Loucy (cell line): Measurements from ENCODE around the gene SIK3.

ENCODE experiments used
- H2AFZ ChIP-seq: fragments of 200-600 bp; sonication (generic); 2 replicates; pipeline ENCODE4 v1.6.0; 2016; ENCODE audit warnings: antibody characterized with exemption, mild to moderate bottlenecking, low read length, moderate library complexity
- H3F3A ChIP-seq: fragments of 200-600 bp; 2 replicates; pipeline ENCODE4 v1.6.0; 2016; ENCODE audit warnings: antibody characterized with exemption, low read depth, mild to moderate bottlenecking
- H3K27me3 ChIP-seq: fragments of 200-600 bp; sonication (generic); 2 replicates; pipeline ENCODE4 v1.6.1; 2014; ENCODE audit warnings: low read length, mild to moderate bottlenecking; ENCODE audit not compliant: insufficient read depth, poor library complexity, severe bottlenecking
- H3K36me3 ChIP-seq: fragments of 200-600 bp; sonication (generic); 2 replicates; pipeline ENCODE4 v1.6.1; 2016; ENCODE audit warnings: low read length; ENCODE audit not compliant: insufficient read depth
- H3K4me1 ChIP-seq: fragments of 200-600 bp; sonication (generic); 2 replicates; pipeline ENCODE4 v1.5.1; 2014; ENCODE audit warnings: low read length, mild to moderate bottlenecking; ENCODE audit not compliant: insufficient read depth, poor library complexity, severe bottlenecking
- H3K4me2 ChIP-seq: fragments of 200-600 bp; sonication (generic); 2 replicates; pipeline ENCODE4 v1.6.0; 2014; ENCODE audit warnings: antibody characterized with exemption, low read length, low read depth, mild to moderate bottlenecking; ENCODE audit not compliant: poor library complexity, severe bottlenecking
- H3K4me3 ChIP-seq: fragments of 200-600 bp; sonication (generic); 2 replicates; pipeline ENCODE4 v1.5.1; 2014; ENCODE audit warnings: low read length, mild to moderate bottlenecking, mixed read lengths; ENCODE audit not compliant: poor library complexity, severe bottlenecking
- H3K79me2 ChIP-seq: fragments of 200-600 bp; sonication (generic); 2 replicates; pipeline ENCODE4 v1.6.1; 2014; ENCODE audit warnings: low read length; ENCODE audit not compliant: insufficient read depth
- H3K9ac ChIP-seq: fragments of 200-600 bp; sonication (generic); 2 replicates; pipeline ENCODE4 v1.6.0; 2014; ENCODE audit warnings: mild to moderate bottlenecking, low read depth, low read length, moderate library complexity; ENCODE audit not compliant: poor library complexity, severe bottlenecking
- H3K9me2 ChIP-seq: fragments of 200-600 bp; sonication (generic); replicated peaks from 2 replicates; pipeline ENCODE4 v1.6.1; 2016; ENCODE audit warnings: low read depth, low read length, mixed read lengths
- H3K9me3 ChIP-seq: fragments of 200-600 bp; sonication (generic); 2 replicates; pipeline ENCODE4 v1.6.1; 2014; ENCODE audit warnings: mild to moderate bottlenecking, antibody characterized with exemption, low read length, low read depth; ENCODE audit not compliant: insufficient read depth
- H4K20me1 ChIP-seq: fragments of 200-600 bp; sonication (generic); 2 replicates; pipeline ENCODE4 v1.6.0; 2014; ENCODE audit warnings: antibody characterized with exemption, low read length, mild to moderate bottlenecking; ENCODE audit not compliant: insufficient read depth, poor library complexity, severe bottlenecking
- CTCF ChIP-seq: fragments of 200-600 bp; sonication (generic); conservative IDR thresholded peaks from 2 replicates; pipeline ENCODE4 v1.5.1; 2014; ENCODE audit warnings: mild to moderate bottlenecking, antibody characterized with exemption, low read length
- EZH2phosphoT487 ChIP-seq: fragments of 200-600 bp; IDR thresholded peaks from 2 replicates; pipeline ENCODE4 v1.6.1; 2018; ENCODE audit warnings: antibody characterized with exemption, mild to moderate bottlenecking, moderate library complexity, borderline replicate concordance

SIK3 gene

GRCh38 chr11:116844722-116845121 lies 253.5 kb downstream of the SIK3 start:
- H3K27me3 ChIP-seq = no peaks in the 10 kb centered on the region
- H3F3A ChIP-seq = no peaks in the 10 kb centered on the region
- no peak overlapping the region for H3K4me3 ChIP-seq
- H3K36me3 ChIP-seq = peaks cover 48% of the 10 kb centered on the region; the same call in 1 of the 2 replicates
- TF ChIP-seq EZH2phosphoT487 (no peak), CTCF (no peak)
- no peak overlapping the region for H3K9ac ChIP-seq
- no peaks in the 10 kb centered on the region for H3K79me2 ChIP-seq
- H2AFZ ChIP-seq = no peak overlapping the region
- no peaks in the 10 kb centered on the region for H4K20me1 ChIP-seq
- H3K9me2 ChIP-seq = no peaks in the 10 kb centered on the region
- peaks cover 24% of the 10 kb centered on the region for H3K4me1 ChIP-seq
- H3K4me2 ChIP-seq = no peak overlapping the region
- H3K9me3 ChIP-seq = no peaks in the 10 kb centered on the region

GRCh38 chr11:116843661-116844060 lies 254.6 kb downstream of the SIK3 start:
- H3K27me3 ChIP-seq = no peaks in the 10 kb centered on the region
- no peak overlapping the region for H3K9ac ChIP-seq
- H4K20me1 ChIP-seq = no peaks in the 10 kb centered on the region
- H3F3A ChIP-seq = no peaks in the 10 kb centered on the region
- peaks cover 44% of the 10 kb centered on the region; the same call in 1 of the 2 replicates for H3K36me3 ChIP-seq
- no peak overlapping the region for H3K4me3 ChIP-seq
- H3K4me2 ChIP-seq = no peak overlapping the region
- H3K9me2 ChIP-seq = no peaks in the 10 kb centered on the region
- H3K4me1 ChIP-seq = peaks cover 14% of the 10 kb centered on the region
- no peaks in the 10 kb centered on the region for H3K9me3 ChIP-seq
- TF ChIP-seq CTCF (no peak), EZH2phosphoT487 (no peak)
- H2AFZ ChIP-seq = no peak overlapping the region
- no peaks in the 10 kb centered on the region for H3K79me2 ChIP-seq

GRCh38 chr11:116842909-116843308 lies 255.3 kb downstream of the SIK3 start:
- H3K27me3 ChIP-seq = no peaks in the 10 kb centered on the region
- no peaks in the 10 kb centered on the region for H3K79me2 ChIP-seq
- H3K36me3 ChIP-seq = peaks cover 42% of the 10 kb centered on the region; the same call in 1 of the 2 replicates
- no peak overlapping the region for H3K4me2 ChIP-seq
- H3K9me2 ChIP-seq = no peaks in the 10 kb centered on the region
- no peaks in the 10 kb centered on the region for H3F3A ChIP-seq
- TF ChIP-seq CTCF (no peak), EZH2phosphoT487 (no peak)
- no peak overlapping the region for H3K4me3 ChIP-seq
- no peak overlapping the region for H2AFZ ChIP-seq
- H4K20me1 ChIP-seq = no peaks in the 10 kb centered on the region
- H3K9ac ChIP-seq = no peak overlapping the region
- H3K9me3 ChIP-seq = no peaks in the 10 kb centered on the region
- H3K4me1 ChIP-seq = peaks cover 14% of the 10 kb centered on the region
